ENCODE data around the gene TANK.
"Not testable (repeated sequence)": the region's sequence is repeated elsewhere in the genome, so short reads cannot be mapped to it uniquely, and the experiment has no call there.

Gene TANK

GRCh38 chr2:161278564-161279229, 118.5 kb downstream of the TANK start:
- DNase-seq (ENCODE audit: low read depth in 2 of 2) = not testable (repeated sequence)

DNA sequence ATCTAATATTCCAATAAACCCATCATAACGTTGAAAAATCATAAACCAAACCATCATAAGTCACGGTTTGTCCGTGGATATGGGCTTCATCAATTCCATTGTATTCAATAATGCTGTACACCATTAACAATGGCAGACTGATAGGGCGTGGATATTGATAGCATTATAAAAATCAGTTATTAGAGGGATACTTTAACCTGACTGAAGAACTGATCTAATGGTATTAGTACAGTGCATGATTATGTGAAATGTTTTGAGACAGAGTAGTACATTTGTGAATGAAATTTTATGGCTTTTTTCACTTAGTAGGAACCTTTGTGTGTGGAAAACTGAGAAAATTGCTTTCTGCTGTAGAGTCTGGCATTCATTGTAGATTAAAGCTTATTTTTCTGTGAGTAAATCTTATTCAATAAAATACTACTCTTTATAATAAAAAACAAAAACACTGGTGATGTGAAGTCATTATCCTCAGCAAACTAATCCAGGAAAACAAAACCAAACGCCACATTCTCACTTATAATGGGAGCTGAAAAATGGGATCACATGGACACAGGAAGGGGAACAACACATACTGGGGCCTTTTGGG, 119.1 kb downstream of the TANK start:
- DNase-seq (ENCODE audit: low read depth in 2 of 2) = not testable (repeated sequence)

GRCh38 chr2:161280906-161281323, 120.7 kb downstream of the TANK start:
- DNase-seq (ENCODE audit: low read depth in 2 of 2) = peak in 1 of 2 donors; percentile 10

DNA sequence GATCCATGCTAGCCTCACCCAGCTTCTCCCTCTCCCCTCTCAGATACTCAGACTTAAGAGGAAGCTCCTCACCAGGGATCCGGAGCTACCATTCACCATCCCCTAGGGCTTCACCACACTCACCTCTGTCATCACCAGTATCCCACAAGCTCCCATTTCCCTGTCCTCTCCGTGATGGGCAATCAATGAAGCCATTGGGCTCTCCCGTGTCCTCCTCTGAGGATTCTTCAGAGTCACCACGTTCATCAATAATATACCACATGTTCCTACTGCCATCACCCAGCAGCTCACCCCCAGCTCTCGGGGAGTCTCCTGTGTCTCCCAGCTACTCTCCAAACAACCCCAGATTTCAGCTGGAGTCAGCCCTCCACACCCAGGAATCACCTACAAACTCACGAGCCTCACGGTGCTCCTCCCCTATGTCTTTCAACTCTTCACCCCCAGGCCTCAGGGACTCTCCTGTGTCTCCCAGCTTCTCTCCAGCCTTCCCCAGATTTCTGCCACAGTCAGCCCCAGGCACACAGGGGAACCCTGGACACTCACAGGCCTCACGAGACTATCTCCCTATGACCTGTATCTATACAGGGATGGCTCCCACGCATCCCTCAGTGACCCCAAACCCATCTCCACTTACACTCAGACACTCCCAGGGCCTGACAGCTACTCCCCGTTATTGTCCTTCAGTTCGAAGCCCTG, 121.5 kb downstream of the TANK start:
- not testable (repeated sequence) for DNase-seq (ENCODE audit: low read depth in 2 of 2)

DNA sequence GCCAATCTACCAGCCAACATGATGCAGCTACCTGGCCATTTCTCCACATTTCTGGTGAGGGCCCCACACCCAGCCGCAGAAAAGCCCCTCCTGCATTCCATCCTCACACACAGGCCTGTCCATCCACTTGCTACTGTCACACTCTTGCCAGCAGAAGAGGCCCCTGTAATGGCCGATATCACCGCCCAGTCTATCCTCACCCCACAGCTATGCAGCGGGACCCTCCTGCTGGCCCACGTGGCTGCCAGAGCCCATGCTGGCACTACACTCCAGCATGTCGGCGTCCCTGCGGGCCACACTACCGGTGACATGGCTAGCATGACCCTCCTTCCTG, 122.0 kb downstream of the TANK start:
- DNase-seq (ENCODE audit: low read depth in 2 of 2) = peak in 1 of 2 donors; percentile 1

DNA sequence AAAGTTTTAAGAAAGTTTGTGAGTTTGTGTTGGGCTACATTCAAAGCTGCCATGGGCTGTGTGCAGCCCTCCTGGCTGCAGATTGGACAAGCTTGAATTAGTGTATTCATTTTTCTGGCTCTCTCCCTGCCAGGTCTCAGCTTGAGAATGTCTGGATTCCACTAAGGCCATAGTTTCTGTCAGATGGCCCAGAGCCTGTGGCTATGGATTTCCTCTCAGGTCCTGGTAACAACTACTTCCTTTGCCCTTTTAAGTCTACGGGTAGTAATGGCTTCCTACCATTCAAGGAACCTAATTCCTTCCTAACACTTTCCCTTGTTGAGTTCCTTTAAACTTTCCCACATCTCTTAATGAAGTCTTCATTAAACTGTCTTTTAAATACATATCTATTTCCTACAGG, 123.7 kb downstream of the TANK start:
- DNase-seq (ENCODE audit: low read depth in 2 of 2) = no peak

Measured in stimulated activated CD4-positive, alpha-beta T cell treated with anti-CD3 and anti-CD28 coated beads, Interleukin-1b, Interleukin-23, amount 100 ng/mL, for 4 hours (primary cell).